Mucosa of stomach (tissue), 1 donor: ENCODE results near the gene SIGLEC10.
"Not testable (repeated sequence)": the region's sequence is repeated elsewhere in the genome, so short reads cannot be mapped to it uniquely, and the experiment has no call there.

Experiments
- H3K27me3 ChIP-seq: one replicate; pipeline ENCODE4 v1.7.0; 2013; ENCODE audit warnings: mild to moderate bottlenecking, low read length; ENCODE audit not compliant: control insufficient read depth, insufficient read depth
- H3K36me3 ChIP-seq: one replicate; pipeline ENCODE4 v1.7.0; 2013; ENCODE audit warnings: low read length; ENCODE audit not compliant: control insufficient read depth, insufficient read depth
- H3K4me1 ChIP-seq: one replicate; pipeline ENCODE4 v1.7.0; 2013; ENCODE audit warnings: mild to moderate bottlenecking, low read length; ENCODE audit not compliant: control insufficient read depth, insufficient read depth
- H3K4me3 ChIP-seq: one replicate; pipeline ENCODE4 v1.7.0; 2013; ENCODE audit warnings: low read length
- H3K9ac ChIP-seq: one replicate; pipeline ENCODE4 v1.7.0; 2013; ENCODE audit warnings: mild to moderate bottlenecking, low read length, moderate library complexity
- H3K9me3 ChIP-seq: one replicate; pipeline ENCODE4 v1.7.0; 2013; ENCODE audit warnings: mild to moderate bottlenecking, low read length, moderate library complexity; ENCODE audit not compliant: control insufficient read depth
- donor health status: Pancreatic carcinoma.

SIGLEC10 gene

GRCh38 chr19:51399231-51399630, 18.2 kb downstream of the SIGLEC10 start:
- H3K27me3 ChIP-seq = no peaks in the 10 kb centered on the region
- H3K4me1 ChIP-seq = peaks cover 4% of the 10 kb centered on the region
- no peak overlapping the region for H3K4me3 ChIP-seq
- no peaks in the 10 kb centered on the region for H3K9me3 ChIP-seq
- H3K9ac ChIP-seq = no peak overlapping the region
- no peaks in the 10 kb centered on the region for H3K36me3 ChIP-seq

DNA sequence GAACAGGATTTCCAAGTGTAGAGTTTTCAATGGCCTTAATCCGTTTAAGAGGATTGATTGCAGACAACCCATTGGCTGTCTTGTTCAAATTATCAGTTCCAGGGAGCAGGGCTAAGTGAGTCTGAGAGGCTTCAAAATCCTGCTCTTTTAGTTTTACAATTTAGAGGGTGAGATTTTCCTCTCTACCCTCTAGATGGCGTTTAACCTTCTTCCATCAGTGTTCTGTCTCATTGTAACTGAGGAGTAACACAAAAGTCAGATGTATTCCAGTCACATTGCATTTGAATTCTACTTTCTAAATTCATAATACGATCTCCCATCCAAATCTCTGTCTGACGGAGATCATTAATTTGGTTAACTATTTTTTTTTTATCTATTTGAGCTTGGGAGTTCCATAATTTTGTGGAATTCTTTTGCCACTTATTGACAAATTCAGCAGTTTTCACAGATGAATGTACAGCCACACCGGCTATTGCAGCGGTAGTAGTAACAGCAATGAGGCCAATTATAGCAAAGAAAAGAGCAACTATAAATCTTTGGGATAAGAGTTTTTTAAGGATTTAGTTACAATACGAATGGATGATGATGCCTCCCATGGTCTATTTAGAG, 19.2 kb downstream of the SIGLEC10 start:
- Histone ChIP-seq H3K4me3 (no peak overlapping the region), H3K27me3 (no peaks in the 10 kb centered on the region), H3K4me1 (peaks cover 9% of the 10 kb centered on the region), H3K36me3 (no peaks in the 10 kb centered on the region), H3K9ac (no peak overlapping the region), H3K9me3 (no peaks in the 10 kb centered on the region)

DNA sequence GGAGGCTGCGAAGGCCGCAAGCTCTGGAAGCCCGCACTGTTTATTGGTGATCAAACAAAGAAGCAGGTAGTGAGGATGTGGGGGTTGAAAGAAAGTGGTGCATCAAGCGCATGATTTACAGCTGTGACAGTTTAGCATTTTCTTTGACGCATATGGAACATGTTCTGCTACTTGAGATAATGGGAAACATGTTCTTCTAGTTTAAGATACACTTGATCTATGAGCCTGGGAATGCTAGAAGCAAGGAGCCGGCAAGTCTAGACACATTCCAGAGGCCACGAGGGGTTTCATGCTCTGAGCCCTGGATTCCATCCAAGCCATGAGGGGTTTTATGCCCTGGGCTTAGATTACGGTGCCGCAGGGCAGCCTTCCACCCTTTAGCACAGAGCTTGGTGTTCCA, 20.0 kb downstream of the SIGLEC10 start:
- not testable (repeated sequence) for H3K9me3 ChIP-seq, H3K4me1 ChIP-seq, H3K27me3 ChIP-seq, H3K4me3 ChIP-seq, H3K36me3 ChIP-seq, H3K9ac ChIP-seq

- Histone ChIP-seq H3K36me3 (no peaks in the 10 kb centered on the region), H3K4me1 (peaks cover 9% of the 10 kb centered on the region), H3K9me3 (no peaks in the 10 kb centered on the region), H3K4me3 (no peak overlapping the region), H3K9ac (no peak overlapping the region), H3K27me3 (no peaks in the 10 kb centered on the region)
Observed at GRCh38 chr19:51396175-51396574, 21.3 kb downstream of the SIGLEC10 start.

- peak overlapping the region; percentile 53 for H3K4me3 ChIP-seq
- H3K27me3 ChIP-seq = no peaks in the 10 kb centered on the region
- peak overlapping the region; percentile 60 for H3K9ac ChIP-seq
- no peaks in the 10 kb centered on the region for H3K9me3 ChIP-seq
- H3K4me1 ChIP-seq = peaks cover 9% of the 10 kb centered on the region
- H3K36me3 ChIP-seq = no peaks in the 10 kb centered on the region
Observed at GRCh38 chr19:51394050-51394836, 23.2 kb downstream of the SIGLEC10 start.

GRCh38 chr19:51392701-51393100, 24.7 kb downstream of the SIGLEC10 start:
- no peaks in the 10 kb centered on the region for H3K27me3 ChIP-seq
- H3K36me3 ChIP-seq = no peaks in the 10 kb centered on the region
- H3K4me1 ChIP-seq = peaks cover 9% of the 10 kb centered on the region
- no peak overlapping the region for H3K9ac ChIP-seq
- no peaks in the 10 kb centered on the region for H3K9me3 ChIP-seq
- H3K4me3 ChIP-seq = no peak overlapping the region

GRCh38 chr19:51391073-51391611, 26.3 kb downstream of the SIGLEC10 start:
- H3K27me3 ChIP-seq = no peaks in the 10 kb centered on the region
- H3K4me1 ChIP-seq = peaks cover 9% of the 10 kb centered on the region
- no peak overlapping the region for H3K4me3 ChIP-seq
- no peaks in the 10 kb centered on the region for H3K36me3 ChIP-seq
- H3K9ac ChIP-seq = peak overlapping the region; percentile 20
- no peaks in the 10 kb centered on the region for H3K9me3 ChIP-seq

GRCh38 chr19:51389143-51389542, 28.3 kb downstream of the SIGLEC10 start:
- peaks cover 4% of the 10 kb centered on the region for H3K4me1 ChIP-seq
- no peaks in the 10 kb centered on the region for H3K9me3 ChIP-seq
- no peak overlapping the region for H3K4me3 ChIP-seq
- H3K9ac ChIP-seq = no peak overlapping the region
- H3K36me3 ChIP-seq = no peaks in the 10 kb centered on the region
- H3K27me3 ChIP-seq = no peaks in the 10 kb centered on the region

DNA sequence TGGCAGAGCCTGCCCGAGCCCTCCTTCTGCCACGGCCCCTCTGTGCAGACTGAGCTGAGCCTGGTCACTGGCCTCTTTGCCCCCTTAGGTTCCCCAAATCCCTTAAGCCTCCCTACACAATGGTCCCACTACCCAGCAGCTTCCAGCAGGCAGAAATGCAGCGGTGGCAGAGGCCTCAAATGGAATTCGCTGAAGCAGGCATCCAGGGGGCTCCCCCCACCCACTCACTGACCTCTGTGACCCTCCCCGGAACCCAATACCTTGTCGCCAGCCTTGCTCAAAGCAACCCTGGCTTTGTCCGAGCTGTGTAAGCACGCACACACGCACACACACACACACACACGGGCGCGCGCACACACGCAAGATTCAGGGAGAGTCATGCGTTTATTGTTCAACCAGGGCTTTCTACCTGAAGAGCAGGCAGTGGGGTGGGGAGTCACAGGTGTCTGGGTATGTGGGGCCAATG, 29.5 kb downstream of the SIGLEC10 start, which contains the start of gene LIM2:
TSS of gene LIM2 (minus strand) at position 51 of the 466 bp plus-strand sequence. CDS start 531 bp downstream, outside the sequence.
- Histone ChIP-seq H3K9ac (no peak within 1 kb of the TSS), H3K9me3 (no peaks in the 10 kb centered on the region), H3K36me3 (no peaks in the 10 kb centered on the region), H3K27me3 (no peaks in the 10 kb centered on the region), H3K4me1 (no peaks in the 10 kb centered on the region), H3K4me3 (no peak within 1 kb of the TSS)

- Histone ChIP-seq H3K4me1 (no peaks in the 10 kb centered on the region), H3K9me3 (no peaks in the 10 kb centered on the region), H3K27me3 (no peaks in the 10 kb centered on the region), H3K9ac (no peak overlapping the region), H3K4me3 (no peak overlapping the region), H3K36me3 (no peaks in the 10 kb centered on the region)
Observed at GRCh38 chr19:51386882-51387520, 30.4 kb downstream of the SIGLEC10 start.

DNA sequence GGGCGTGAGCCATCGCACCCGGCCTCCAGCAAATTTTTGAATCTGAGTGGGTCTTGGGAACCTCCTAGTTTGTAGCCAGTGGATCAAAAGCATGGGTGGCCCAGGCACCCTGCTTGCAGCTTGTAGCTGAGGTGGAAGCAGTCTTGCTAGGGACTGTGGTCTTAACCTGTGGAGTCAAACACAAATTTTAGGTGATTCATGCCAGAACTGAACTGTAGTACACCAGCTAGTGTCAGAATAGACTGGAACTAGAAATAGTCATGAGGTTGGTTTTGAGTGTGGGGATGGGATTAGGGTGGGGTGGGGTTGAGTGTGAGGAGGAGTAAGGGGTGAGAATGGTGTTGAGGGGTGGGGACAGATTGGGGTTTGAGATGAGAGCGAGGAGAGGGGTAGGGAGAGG, 35.4 kb downstream of the SIGLEC10 start:
- H3K4me1 ChIP-seq = no peaks in the 10 kb centered on the region
- H3K36me3 ChIP-seq = no peaks in the 10 kb centered on the region
- H3K4me3 ChIP-seq = no peak overlapping the region
- H3K27me3 ChIP-seq = no peaks in the 10 kb centered on the region
- H3K9me3 ChIP-seq = no peaks in the 10 kb centered on the region
- no peak overlapping the region for H3K9ac ChIP-seq

DNA sequence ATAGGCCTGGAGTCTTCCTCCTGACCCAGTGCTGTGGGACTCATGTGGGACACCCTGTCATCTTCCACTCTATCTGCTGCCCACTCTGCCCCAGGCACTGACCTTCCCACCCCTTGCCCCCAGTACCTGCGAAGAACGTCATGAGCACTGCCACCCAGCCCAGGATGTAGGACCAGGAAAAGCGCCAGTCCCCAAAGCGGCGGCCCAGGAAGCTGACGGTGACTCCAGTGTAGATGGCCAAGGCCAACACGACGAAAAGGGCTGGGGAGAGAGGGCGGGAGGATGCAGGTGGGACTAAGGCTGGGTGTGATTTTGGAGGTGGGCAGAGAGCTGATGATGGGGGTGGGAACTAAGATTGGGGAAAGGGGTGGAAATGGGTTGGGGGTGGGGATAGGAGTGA, 37.1 kb downstream of the SIGLEC10 start:
- Histone ChIP-seq H3K4me1 (no peaks in the 10 kb centered on the region), H3K9me3 (no peaks in the 10 kb centered on the region), H3K27me3 (no peaks in the 10 kb centered on the region), H3K36me3 (no peaks in the 10 kb centered on the region), H3K9ac (no peak overlapping the region), H3K4me3 (no peak overlapping the region)
